ENCODE data around the gene OIP5.

DNA sequence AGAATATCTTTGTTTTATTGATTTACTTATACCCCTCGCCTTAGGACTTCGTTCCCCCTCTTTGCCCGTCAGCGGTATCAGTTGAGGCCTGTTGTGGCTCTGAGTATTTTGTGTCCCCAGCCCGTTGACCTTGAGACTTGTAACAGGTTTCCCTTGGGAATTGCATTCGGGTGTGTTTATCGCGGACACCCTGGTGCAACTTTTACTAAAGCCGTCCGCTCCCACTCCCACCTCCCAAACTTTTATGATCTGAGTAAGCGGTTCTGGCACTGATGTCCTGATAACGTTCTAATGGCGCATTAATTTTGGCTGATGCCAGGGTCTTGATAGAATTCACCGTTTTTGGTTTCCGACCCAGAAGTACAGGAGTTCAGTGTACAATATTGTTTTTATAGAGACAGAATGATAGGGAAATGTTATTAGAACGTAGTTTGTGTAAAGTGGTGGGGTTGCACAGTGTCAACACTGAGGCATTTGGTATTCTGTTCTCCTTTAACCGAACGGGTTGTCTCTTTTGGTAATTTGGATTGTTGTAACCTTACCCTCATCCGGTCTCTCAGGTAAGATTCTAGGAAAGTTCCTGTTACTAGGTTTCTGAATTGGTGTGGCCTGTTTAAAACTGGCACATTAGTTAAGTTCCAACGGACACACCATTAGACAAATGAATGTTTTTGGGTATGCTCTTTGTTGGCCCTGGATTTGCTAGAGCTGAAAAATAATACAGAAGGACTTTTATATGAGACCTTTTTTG is 47.8 kb downstream of the OIP5 start:
- TF ChIP-seq, protein P1, sequence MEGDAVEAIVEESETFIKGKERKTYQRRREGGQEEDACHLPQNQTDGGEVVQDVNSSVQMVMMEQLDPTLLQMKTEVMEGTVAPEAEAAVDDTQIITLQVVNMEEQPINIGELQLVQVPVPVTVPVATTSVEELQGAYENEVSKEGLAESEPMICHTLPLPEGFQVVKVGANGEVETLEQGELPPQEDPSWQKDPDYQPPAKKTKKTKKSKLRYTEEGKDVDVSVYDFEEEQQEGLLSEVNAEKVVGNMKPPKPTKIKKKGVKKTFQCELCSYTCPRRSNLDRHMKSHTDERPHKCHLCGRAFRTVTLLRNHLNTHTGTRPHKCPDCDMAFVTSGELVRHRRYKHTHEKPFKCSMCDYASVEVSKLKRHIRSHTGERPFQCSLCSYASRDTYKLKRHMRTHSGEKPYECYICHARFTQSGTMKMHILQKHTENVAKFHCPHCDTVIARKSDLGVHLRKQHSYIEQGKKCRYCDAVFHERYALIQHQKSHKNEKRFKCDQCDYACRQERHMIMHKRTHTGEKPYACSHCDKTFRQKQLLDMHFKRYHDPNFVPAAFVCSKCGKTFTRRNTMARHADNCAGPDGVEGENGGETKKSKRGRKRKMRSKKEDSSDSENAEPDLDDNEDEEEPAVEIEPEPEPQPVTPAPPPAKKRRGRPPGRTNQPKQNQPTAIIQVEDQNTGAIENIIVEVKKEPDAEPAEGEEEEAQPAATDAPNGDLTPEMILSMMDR (IDR thresholded peaks at IDR 0.05) = no peak
- TF ChIP-seq POLR2A (IDR thresholded peaks at IDR 0.05) (no peak), POLR2AphosphoS5 (IDR thresholded peaks at IDR 0.05) (no peak)
